ENCODE data around the gene RBMY1F.
"Not testable (repeated sequence)": the region's sequence is repeated elsewhere in the genome, so short reads cannot be mapped to it uniquely, and the experiment has no call there.

RBMY1F gene

DNA sequence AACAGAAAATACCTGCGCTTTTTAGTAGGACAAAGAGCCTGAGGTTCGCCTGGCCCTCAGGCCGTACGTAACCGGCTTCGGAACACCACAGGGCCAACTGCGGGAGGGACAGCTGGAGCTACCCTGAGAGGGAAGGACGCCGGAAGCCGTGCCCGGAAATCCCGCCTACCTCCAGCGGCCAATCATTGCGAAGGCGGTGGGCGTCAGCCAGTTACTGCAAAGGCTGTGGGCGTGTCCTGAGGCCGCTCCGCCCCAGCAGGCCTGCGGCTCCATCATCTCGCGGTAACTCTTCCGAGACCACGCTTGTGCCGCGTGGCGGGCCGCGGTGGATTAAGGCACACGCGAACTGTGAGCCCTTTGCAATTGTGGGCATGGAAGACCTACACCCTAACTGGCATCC is at the start of gene RBMY1F:
Gene RBMY1F (minus strand): TSS at position 101 of the 400 bp plus-strand sequence. CDS start 1,954 bp downstream, outside the sequence.
- DNase-seq (ENCODE audit: low read depth, low spot score), result not testable (repeated sequence)

GRCh38 chrY:22151144-22151543 is 31.6 kb downstream of the RBMY1F start:
- not testable (repeated sequence) for DNase-seq (ENCODE audit: low read depth, low spot score)

DNA sequence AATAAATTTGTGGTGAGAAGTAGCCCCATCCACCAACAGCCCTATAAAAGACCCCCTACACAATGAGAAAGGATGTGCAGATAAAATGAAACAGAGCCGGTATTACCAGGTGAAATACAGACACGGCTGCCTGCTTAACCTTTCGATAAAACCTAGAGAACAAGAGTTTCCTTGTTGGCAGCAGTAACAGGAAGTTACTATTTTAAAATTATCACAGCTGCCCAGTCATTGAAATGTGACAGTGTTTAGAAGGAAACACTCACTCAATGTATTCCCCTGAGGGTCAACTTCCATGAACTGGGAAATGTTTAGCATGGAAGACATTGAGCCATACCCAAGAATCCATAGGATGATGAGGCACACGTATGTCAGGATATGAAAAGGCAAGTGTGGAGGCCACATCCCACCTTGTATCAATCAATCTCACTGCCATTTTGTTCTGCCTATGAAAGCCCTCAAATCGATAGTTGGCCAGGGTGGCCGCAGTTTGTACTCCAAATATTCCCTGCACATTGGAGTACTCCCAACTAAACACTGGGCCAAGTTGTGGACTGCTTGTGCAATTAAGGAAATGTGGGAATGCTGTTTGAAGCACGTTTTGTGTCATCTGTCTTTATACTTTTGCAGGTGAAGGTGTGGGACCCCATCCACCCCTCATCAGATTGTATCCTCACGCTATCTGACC is 41.6 kb downstream of the RBMY1F start:
- not testable (repeated sequence) for DNase-seq (ENCODE audit: low read depth, low spot score)

GRCh38 chrY:22134719-22135118 is 48.0 kb downstream of the RBMY1F start:
- DNase-seq (ENCODE audit: low read depth, low spot score), result not testable (repeated sequence)

- DNase-seq (ENCODE audit: low read depth, low spot score), result not testable (repeated sequence)
Observed at GRCh38 chrY:22130494-22130893, 52.2 kb downstream of the RBMY1F start.
